SJSA1 (cell line): ENCODE measurements around the gene PRXL2A. TPM values are rescaled to one million over a fixed set of nuclear protein-coding genes. Genes with fewer than 3 reads are reported as not detected.
"Not testable (repeated sequence)": the region's sequence is repeated elsewhere in the genome, so short reads cannot be mapped to it uniquely, and the experiment has no call there.

Experiments
- DNase-seq, 2 experiments: peaks; one replicate each; pipeline ENCODE4 v3.0.0-alpha.2; 2015 to 2020; ENCODE audit warnings: low spot score in 2 of 2, low read depth in 1 of 2
- H3K27ac ChIP-seq: fragments of 250-450 bp; sonication (Bioruptor Pico); 2 replicates; pipeline ENCODE4 v1.5.1; 2020; ENCODE audit warnings: mild to moderate bottlenecking, moderate library complexity
- H3K27me3 ChIP-seq: fragments of 250-450 bp; sonication (Bioruptor Pico); replicated peaks from 2 replicates; pipeline ENCODE4 v1.5.1; 2020; ENCODE audit warnings: mild to moderate bottlenecking, moderate library complexity
- H3K36me3 ChIP-seq: fragments of 250-450 bp; sonication (Bioruptor Pico); 2 replicates; pipeline ENCODE4 v1.5.1; 2020; ENCODE audit warnings: mild to moderate bottlenecking
- H3K4me1 ChIP-seq: fragments of 250-450 bp; sonication (Bioruptor Pico); replicated peaks from 2 replicates; pipeline ENCODE4 v1.6.1; 2021; ENCODE audit warnings: mild to moderate bottlenecking
- H3K4me3 ChIP-seq: fragments of 250-450 bp; sonication (Bioruptor Pico); 2 replicates; pipeline ENCODE4 v1.5.1; 2020; ENCODE audit warnings: mild to moderate bottlenecking
- H3K9me3 ChIP-seq: fragments of 250-450 bp; sonication (Bioruptor Pico); replicated peaks from 2 replicates; pipeline ENCODE4 v1.5.1; 2020; ENCODE audit warnings: mild to moderate bottlenecking
- total RNA-seq: library from RNA; depleted of rRNA; stranded (reverse); fragments of >200 nt; shearing (Covaris generic); gene quantifications from 2 replicates; pipeline ENCODE4 v1.2.3, GENCODE V29; 2014

PRXL2A gene
- total RNA-seq, 1 experiment from 2014 or later = 51.8 TPM

DNA sequence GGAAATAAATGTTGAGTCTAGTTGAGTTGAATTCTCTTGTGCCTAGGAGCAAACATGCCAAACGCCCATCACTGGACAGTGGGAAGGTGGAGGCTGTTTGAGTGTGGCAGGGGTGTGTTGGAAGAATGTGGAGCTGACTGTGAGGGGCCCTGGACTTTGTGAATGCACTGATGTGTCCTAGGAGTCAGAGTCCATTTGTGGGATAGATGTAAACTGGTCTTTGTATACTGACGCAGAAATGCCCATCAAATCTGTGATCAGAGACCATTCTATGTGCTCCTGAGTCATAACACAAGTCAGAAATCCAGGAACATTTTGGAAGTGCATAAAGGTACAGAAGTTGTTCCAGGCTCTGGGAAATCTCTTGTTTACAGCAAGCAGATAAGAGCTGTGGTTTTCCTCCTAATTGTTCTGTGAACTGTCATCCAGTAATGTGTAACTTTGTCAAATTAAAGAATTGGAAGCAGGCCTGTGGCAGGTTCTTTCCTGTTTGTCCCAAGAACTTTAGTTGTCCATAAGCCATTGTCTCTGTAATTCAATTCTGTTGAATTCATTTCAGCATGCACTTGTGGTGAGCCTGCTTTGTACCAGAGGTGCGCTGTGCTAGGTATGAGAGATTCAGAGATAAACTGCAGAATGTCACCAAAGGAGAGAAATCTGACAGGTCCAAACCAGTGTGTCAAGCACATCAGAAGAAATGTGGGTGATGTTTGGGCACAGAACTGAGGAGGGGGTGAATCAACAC is 7.6 kb downstream of the PRXL2A start:
- Histone ChIP-seq H3K27ac (no peak overlapping the region), H3K9me3 (no peaks in the 10 kb centered on the region), H3K4me3 (no peak overlapping the region), H3K4me1 (peaks cover 55% of the 10 kb centered on the region), H3K36me3 (peaks cover 8% of the 10 kb centered on the region), H3K27me3 (no peaks in the 10 kb centered on the region)
- DNase-seq = no peak

GRCh38 chr10:80416479-80417098 is 8.2 kb downstream of the PRXL2A start:
- Histone ChIP-seq H3K9me3 (no peaks in the 10 kb centered on the region), H3K36me3 (peaks cover 12% of the 10 kb centered on the region), H3K4me1 (peaks cover 48% of the 10 kb centered on the region), H3K4me3 (no peak overlapping the region), H3K27me3 (no peaks in the 10 kb centered on the region), H3K27ac (no peak overlapping the region)
- no peak for DNase-seq

DNA sequence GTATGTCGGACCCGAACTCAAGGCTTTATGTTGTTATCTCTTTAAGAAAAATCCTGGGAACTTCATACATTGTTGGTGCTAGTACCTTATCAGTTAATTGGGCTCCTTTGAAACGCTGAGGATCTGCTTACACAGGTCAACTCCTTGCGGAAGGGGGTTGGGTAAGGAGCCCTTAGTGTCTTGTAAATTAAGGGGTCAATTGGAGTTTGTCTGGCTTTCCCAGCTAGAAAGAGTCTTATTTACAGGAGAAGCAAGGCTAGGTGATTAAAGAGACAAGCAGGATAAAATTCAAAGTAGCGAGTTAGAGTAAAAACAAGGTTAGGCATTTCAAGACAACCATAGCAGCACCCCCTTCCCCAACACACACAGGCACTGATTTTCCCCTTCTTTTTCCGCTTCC is 8.9 kb downstream of the PRXL2A start:
- not testable (repeated sequence) for H3K27ac ChIP-seq
- H3K4me1 ChIP-seq = peaks cover 43% of the 10 kb centered on the region

DNA sequence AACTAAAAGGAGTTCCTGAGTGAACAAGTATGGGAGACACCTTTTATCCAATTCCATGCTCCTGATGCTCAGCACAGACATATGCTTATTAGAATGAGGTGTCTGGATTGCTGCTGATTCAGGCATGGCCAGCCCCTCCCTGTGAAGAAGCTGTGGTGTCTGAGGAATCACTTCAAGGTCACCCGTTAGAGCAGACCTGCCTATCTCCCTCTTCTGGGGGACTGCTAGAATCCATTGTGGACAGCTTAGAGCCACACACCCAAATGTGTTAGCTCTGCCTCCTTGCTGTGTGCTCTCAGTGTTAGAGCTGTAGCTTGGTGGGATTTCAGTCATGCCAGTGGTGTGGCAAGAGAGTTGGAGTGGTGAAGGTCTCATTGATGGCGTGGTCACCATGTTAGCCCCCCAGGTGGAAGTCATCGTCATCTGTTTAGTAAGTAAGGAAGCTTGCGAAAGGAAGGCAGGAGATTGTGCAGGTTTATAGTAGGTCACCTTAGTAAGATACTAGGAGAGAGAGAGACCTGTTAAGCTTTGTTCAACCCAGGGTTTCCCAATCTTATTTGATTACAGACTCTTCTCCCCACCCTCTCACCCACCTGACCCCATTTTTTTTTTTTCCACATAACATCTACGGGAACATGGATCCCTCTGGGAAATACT is 12.8 kb downstream of the PRXL2A start:
- DNase-seq = no peak
- Histone ChIP-seq H3K36me3 (peaks cover 36% of the 10 kb centered on the region), H3K27ac (no peak overlapping the region), H3K4me1 (peaks cover 6% of the 10 kb centered on the region), H3K4me3 (no peak overlapping the region), H3K27me3 (no peaks in the 10 kb centered on the region), H3K9me3 (no peaks in the 10 kb centered on the region)

More for the DNA sequence above, 8.9 kb downstream of the PRXL2A start:
- DNase-seq, H3K4me3 ChIP-seq, H3K9me3 ChIP-seq, H3K27me3 ChIP-seq: not testable (repeated sequence)
- H3K36me3 ChIP-seq = peaks cover 12% of the 10 kb centered on the region

DNA sequence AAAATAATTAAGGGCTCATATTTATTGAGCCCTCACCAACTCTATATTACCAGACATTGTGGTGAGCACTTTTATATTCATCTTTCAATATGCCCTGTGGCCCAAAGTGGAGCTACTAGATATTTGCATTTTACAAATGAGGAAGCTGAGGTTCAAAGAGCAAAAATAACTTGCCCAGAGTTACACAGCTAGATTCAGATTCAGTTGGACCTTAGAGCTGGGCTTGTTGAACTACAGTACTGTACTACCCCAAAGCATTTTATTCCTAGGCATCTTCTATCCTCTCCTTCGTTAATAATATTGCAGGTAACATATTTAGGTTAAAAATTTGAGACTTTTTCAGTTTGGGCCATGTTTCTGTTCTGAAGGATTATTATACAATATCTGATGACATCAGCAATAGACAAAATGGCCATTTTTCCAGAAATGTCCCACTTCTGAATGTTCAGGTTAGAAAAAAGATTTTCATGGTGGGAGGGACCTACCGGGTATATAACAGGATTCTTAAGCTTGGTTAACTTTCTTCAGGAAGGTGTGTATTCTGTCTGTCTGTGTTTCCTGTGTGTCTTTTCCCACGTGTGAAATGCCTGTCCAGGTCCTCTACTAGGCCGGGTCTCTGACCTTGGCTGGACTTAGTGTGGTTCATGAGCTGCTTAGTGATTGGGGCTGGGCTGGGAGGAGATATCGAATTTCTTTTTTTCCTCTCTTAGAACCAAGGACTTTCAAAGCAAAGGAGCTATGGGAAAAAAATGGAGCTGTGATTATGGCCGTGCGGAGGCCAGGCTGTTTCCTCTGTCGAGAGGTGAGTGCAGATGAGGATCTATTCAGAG is 13.6 kb downstream of the PRXL2A start:
- Histone ChIP-seq H3K36me3 (peaks cover 41% of the 10 kb centered on the region), H3K4me1 (no peaks in the 10 kb centered on the region), H3K27me3 (no peaks in the 10 kb centered on the region), H3K9me3 (no peaks in the 10 kb centered on the region), H3K27ac (no peak overlapping the region), H3K4me3 (no peak overlapping the region)
- DNase-seq = no peak

- no peaks in the 10 kb centered on the region for H3K27me3 ChIP-seq
- H3K36me3 ChIP-seq = peaks cover 46% of the 10 kb centered on the region
- no peaks in the 10 kb centered on the region for H3K4me1 ChIP-seq
- no peak for DNase-seq
- no peak overlapping the region for H3K27ac ChIP-seq
- H3K9me3 ChIP-seq = no peaks in the 10 kb centered on the region
- H3K4me3 ChIP-seq = no peak overlapping the region
Observed at GRCh38 chr10:80425901-80426300, 17.6 kb downstream of the PRXL2A start.

DNA sequence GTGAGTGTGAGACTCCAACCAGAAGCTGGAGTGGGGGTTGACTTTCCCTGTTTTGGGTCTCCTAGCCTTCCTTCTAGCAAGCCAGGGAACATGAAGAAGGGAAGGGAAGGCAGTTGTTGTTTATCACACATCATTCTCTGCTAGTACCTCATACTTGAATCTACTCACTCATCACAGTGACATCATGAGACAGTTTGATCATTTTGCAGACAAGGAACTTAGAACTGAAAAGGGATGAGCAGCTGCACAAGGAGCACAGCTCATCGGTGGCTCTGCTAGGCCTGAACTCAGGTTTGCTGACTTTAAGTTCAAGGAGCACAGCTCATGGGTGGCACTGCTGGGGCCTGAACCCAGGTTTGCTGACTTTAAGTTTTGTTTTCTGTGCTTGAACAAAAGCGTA is 19.2 kb downstream of the PRXL2A start:
- Histone ChIP-seq H3K27me3 (no peaks in the 10 kb centered on the region), H3K9me3 (no peaks in the 10 kb centered on the region), H3K4me1 (no peaks in the 10 kb centered on the region), H3K4me3 (no peak overlapping the region), H3K36me3 (peaks cover 52% of the 10 kb centered on the region), H3K27ac (no peak overlapping the region)
- no peak for DNase-seq

DNA sequence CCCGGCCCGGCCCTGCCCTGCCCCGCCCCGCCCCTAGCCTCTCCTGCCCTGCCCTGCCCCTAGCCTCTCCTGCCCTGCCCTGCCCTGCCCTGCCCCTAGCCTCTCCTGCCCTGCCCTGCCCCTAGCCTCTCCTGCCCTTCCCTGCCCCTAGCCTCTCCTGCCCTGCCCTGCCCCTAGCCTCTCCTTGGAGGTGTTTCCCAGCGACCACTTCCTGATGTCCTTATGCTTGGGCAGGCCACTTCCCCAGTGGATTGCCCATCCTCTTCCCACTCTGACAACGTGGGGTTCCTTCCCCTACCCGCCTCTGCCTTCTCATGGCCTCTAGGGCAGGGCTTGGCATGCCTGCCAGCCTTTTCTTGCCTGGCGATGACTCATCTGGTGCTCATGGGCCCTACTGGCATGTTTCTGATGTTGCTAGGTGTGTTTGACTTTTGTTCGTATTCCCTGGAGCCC is 21.2 kb downstream of the PRXL2A start:
- no peaks in the 10 kb centered on the region; the same call in 1 of the 2 replicates for H3K4me1 ChIP-seq
- no peaks in the 10 kb centered on the region for H3K9me3 ChIP-seq
- no peak overlapping the region for H3K27ac ChIP-seq
- H3K27me3 ChIP-seq = no peaks in the 10 kb centered on the region
- peaks cover 40% of the 10 kb centered on the region for H3K36me3 ChIP-seq
- DNase-seq = no peak
- no peak overlapping the region for H3K4me3 ChIP-seq

GRCh38 chr10:80433134-80433533 is 24.8 kb downstream of the PRXL2A start:
- no peak overlapping the region for H3K27ac ChIP-seq
- DNase-seq = no peak
- no peaks in the 10 kb centered on the region for H3K27me3 ChIP-seq
- no peak overlapping the region for H3K4me3 ChIP-seq
- H3K36me3 ChIP-seq = peaks cover 19% of the 10 kb centered on the region
- no peaks in the 10 kb centered on the region for H3K9me3 ChIP-seq
- H3K4me1 ChIP-seq = no peaks in the 10 kb centered on the region; the same call in 1 of the 2 replicates

GRCh38 chr10:80436446-80437098 is 28.2 kb downstream of the PRXL2A start:
- Histone ChIP-seq H3K4me3 (no peak overlapping the region), H3K27ac (no peak overlapping the region), H3K4me1 (no peaks in the 10 kb centered on the region; the same call in 1 of the 2 replicates), H3K27me3 (no peaks in the 10 kb centered on the region), H3K9me3 (no peaks in the 10 kb centered on the region), H3K36me3 (peaks cover 7% of the 10 kb centered on the region)
- no peak for DNase-seq

DNA sequence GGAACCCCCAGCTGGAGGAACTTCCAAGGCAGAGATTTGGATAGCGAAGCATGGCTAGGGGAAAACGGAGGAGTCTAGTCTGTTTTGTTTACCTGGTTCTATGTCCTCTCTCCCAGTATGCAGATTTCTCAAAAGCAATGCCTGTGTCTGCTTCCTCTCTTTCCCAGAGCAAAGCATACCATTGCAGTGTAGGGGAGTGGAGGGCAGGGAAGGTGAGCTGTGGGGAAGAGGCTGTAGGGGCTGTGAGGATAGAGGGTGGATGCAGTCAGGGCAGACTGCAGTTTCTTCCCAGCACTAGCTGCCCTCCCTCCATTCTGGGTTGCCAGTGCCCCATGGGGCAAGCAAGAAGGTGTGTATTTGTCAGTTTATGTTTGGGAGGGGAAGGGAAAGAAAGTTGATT is 28.9 kb downstream of the PRXL2A start:
- no peaks in the 10 kb centered on the region for H3K27me3 ChIP-seq
- H3K9me3 ChIP-seq = no peaks in the 10 kb centered on the region
- no peaks in the 10 kb centered on the region; the same call in 1 of the 2 replicates for H3K4me1 ChIP-seq
- H3K36me3 ChIP-seq = peaks cover under 1% of the 10 kb centered on the region
- H3K4me3 ChIP-seq = no peak overlapping the region
- no peak for DNase-seq
- H3K27ac ChIP-seq = no peak overlapping the region

- no peak for DNase-seq
- Histone ChIP-seq H3K27ac (no peak overlapping the region), H3K36me3 (no peaks in the 10 kb centered on the region), H3K27me3 (no peaks in the 10 kb centered on the region), H3K4me3 (no peak overlapping the region), H3K4me1 (peaks cover 30% of the 10 kb centered on the region), H3K9me3 (no peaks in the 10 kb centered on the region)
Observed at GRCh38 chr10:80441831-80442230, 33.5 kb downstream of the PRXL2A start.

DNA sequence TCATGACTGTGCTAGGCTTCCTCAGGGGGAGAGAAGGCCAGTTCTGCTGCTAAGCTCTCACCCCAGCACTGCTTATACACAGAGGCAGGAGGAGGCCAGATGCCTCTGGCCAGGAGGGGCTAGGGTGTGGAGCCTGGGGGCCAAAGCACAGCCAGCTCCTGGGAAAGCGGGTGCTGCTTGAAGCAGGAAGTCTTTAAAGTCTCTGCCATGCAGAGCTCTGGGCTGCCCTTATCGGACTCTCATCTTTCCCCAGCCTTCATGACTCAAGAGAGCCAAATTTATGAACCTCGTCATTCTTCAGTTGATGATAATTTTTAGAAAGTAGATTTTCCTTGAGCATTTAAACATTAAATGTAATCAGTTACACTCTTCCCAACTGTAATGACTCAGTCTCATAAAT is 34.5 kb downstream of the PRXL2A start:
- H3K9me3 ChIP-seq = no peaks in the 10 kb centered on the region
- DNase-seq = no peak
- no peaks in the 10 kb centered on the region for H3K36me3 ChIP-seq
- no peak overlapping the region for H3K4me3 ChIP-seq
- H3K27ac ChIP-seq = peak overlapping the region; percentile 62; the same call in 1 of the 2 replicates
- H3K27me3 ChIP-seq = no peaks in the 10 kb centered on the region
- H3K4me1 ChIP-seq = peaks cover 36% of the 10 kb centered on the region
